ENCODE results near the gene FPR2. TPM values are rescaled to one million over a fixed set of nuclear protein-coding genes. Genes with fewer than 3 reads are reported as not detected.

The FPR2 gene
- total and polyA plus RNA-seq, 9 of the 15 experiments (the other 6 are each of a cell fraction or from before 2014, with no cell fraction given): 0.03 to 0.15 (median 0.07) TPM; not detected in 6

- TF ChIP-seq ZNF511 (CRISPR knock-in tag; IDR thresholded peaks at IDR 0.05): no peak
- no peak for TF ChIP-seq ATF6 (CRISPR knock-in tag; IDR thresholded peaks at IDR 0.05)
- 0 out of 2 replicates have a peak, but pooled peaks have one; percentile 36 for TF ChIP-seq ATF7 (IDR thresholded peaks at IDR 0.05)
- TF ChIP-seq OTX1 (CRISPR knock-in tag; IDR thresholded peaks at IDR 0.05): peak; percentile 99
- TF ChIP-seq BDP1 (IDR thresholded peaks at IDR 0.05; ENCODE audit: insufficient read depth, insufficient read length): no peak
- no peak for TF ChIP-seq ZNF274 (IDR thresholded peaks at IDR 0.05; ENCODE audit: borderline replicate concordance, low read depth, low read length)
- TF ChIP-seq ZNF143 (CRISPR knock-in tag; IDR thresholded peaks at IDR 0.05): no peak
- no peak for TF ChIP-seq BHLHE40 (IDR thresholded peaks at IDR 0.05; ENCODE audit: low read length)
- TF ChIP-seq ZC3H11A (IDR thresholded peaks at IDR 0.05; ENCODE audit: low read depth, low read length): no peak
- 0 out of 2 replicates have a peak, but pooled peaks have one; percentile 62 for TF ChIP-seq ZNF518B (CRISPR knock-in tag; IDR thresholded peaks at IDR 0.05)
- TF ChIP-seq KDM4B (IDR thresholded peaks at IDR 0.05; ENCODE audit: borderline replicate concordance in 2 of 2, low read depth in 1 of 2): no peak
- TF ChIP-seq NCOR1 (IDR thresholded peaks at IDR 0.05): no peak
- peak; percentile 92 for TF ChIP-seq TCFL5 (CRISPR knock-in tag; conservative IDR thresholded peaks at IDR 0.05)
- no peak for TF ChIP-seq EP400 (IDR thresholded peaks at IDR 0.05)
- no peak for TF ChIP-seq NFYB (IDR thresholded peaks at IDR 0.05; ENCODE audit: extremely low read depth, insufficient read length)
- TF ChIP-seq NR2F6 (CRISPR knock-in tag; IDR thresholded peaks at IDR 0.05): peak; percentile 96
- peak; percentile 98 for TF ChIP-seq ZBTB9 (CRISPR knock-in tag; IDR thresholded peaks at IDR 0.05)
- TF ChIP-seq ZSCAN29 (IDR thresholded peaks at IDR 0.05): no peak
- TF ChIP-seq CEBPG (CRISPR knock-in tag; IDR thresholded peaks at IDR 0.05): no peak
- 0 out of 4 replicates have a peak, but pooled peaks of 1 of the 2 experiments have one; percentile 20 for TF ChIP-seq CEBPG (tag; conservative IDR thresholded peaks at IDR 0.05 in 1 of 2, IDR thresholded peaks at IDR 0.05 in 1 of 2)
- no peak for TF ChIP-seq ZNF224 (CRISPR knock-in tag; IDR thresholded peaks at IDR 0.05)
- no peak for TF ChIP-seq KAT2B (IDR thresholded peaks at IDR 0.05; ENCODE audit: low read depth, low read length)
Measured at GRCh38 chr19:51786646-51787494, 25.9 kb downstream of the FPR2 start (continued).

Measured in K562 (cell line).